Measurements from ENCODE around the gene CIAO3. TPM values are rescaled to one million over a fixed set of nuclear protein-coding genes. Genes with fewer than 3 reads are reported as not detected.

CIAO3 gene
- total RNA-seq, 1 experiment from 2014 or later: 32.8 TPM

GRCh38 chr16:760065-760464, 19.3 kb upstream of the CIAO3 start:
- no peaks in the 10 kb centered on the region for H3K9me2 ChIP-seq (ENCODE audit: insufficient read depth)
- H3K4me1 ChIP-seq (ENCODE audit: control insufficient read depth in 1 of 2, insufficient read depth in 2 of 2, low read length in 2 of 2): peaks cover 34 to 47% of the 10 kb centered on the region in 2 experiments
- CTCF ChIA-PET: interaction anchor here (1.0 to 2.9 kb wide), 4 partner anchors 11 to 40 kb away, joined by 3 to 11 read pairs (median 7); partner anchors contain the start of gene ANTKMT
- H4K20me1 ChIP-seq (ENCODE audit: insufficient read depth): no peaks in the 10 kb centered on the region
- no peaks in the 10 kb centered on the region; a peak in 2 of 4 replicates for H3K36me3 ChIP-seq (ENCODE audit: control insufficient read depth in 1 of 2, insufficient read depth in 2 of 2, low read length in 2 of 2)
- H3K9ac ChIP-seq (ENCODE audit: low read length): peak overlapping the region; percentile 95
- no peak for DNase-seq (ENCODE audit: low read depth, low spot score)
- peak overlapping the region; percentile 99 for H3K4me2 ChIP-seq (ENCODE audit: low read length)
- no peak overlapping the region for H2AFZ ChIP-seq (ENCODE audit: low read depth, low read length, poor library complexity, severe bottlenecking)
- intact Hi-C loops (cut with micrococcal nuclease): no loop called here
- H3K27me3 ChIP-seq (ENCODE audit: insufficient read depth, low read length): no peaks in the 10 kb centered on the region
- peaks cover 26% of the 10 kb centered on the region for H3K79me2 ChIP-seq (ENCODE audit: insufficient read depth, low read length)
- RAD21 ChIA-PET (ENCODE audit: low non-redundant PET in 1 of 2, low total read pairs in 2 of 2, uncharacterized antibody in 2 of 2, unreplicated experiment in 2 of 2): interaction anchor here (1.2 kb wide), 2 partner anchors 11 to 19 kb away, joined by 4 to 5 read pairs; partner anchors contain the start of gene CIAO3 (in 1 of the 2)
- POLR2A ChIA-PET: interaction anchor here (1.2 to 1.8 kb wide), 2 partner anchors 33 to 43 kb away, joined by 3 to 12 read pairs; partner anchors contain the start of genes CCDC78 and HAGHL
- H3K4me3 ChIP-seq (replicated peaks in 1 of 2; ENCODE audit: low read depth in 1 of 2, low read length in 2 of 2): peak overlapping the region; percentile 78 to 95; a peak in 3 of 4 replicates
- no TSS peak for BruUV-seq (replicated peaks)
- H3K27ac ChIP-seq (ENCODE audit: low read depth, low read length): peak overlapping the region; percentile 97
- ATAC-seq: no peak
- H3K9me3 ChIP-seq (ENCODE audit: control insufficient read depth in 1 of 2, insufficient read depth in 1 of 2, low read depth in 1 of 2, low read length in 2 of 2): peaks cover 0 to 7% of the 10 kb centered on the region in 2 experiments; a peak in 1 of 4 replicates
- TF ChIP-seq YY1 (IDR thresholded peaks at IDR 0.05; ENCODE audit: extremely low read depth, insufficient replicate concordance, low read depth, low read length): no peak
- no peak for TF ChIP-seq ZNF274 (IDR thresholded peaks at IDR 0.05; ENCODE audit: low read depth, low read length)
- no peak for TF ChIP-seq ZFX (IDR thresholded peaks at IDR 0.05)
- no peak for TF ChIP-seq POLR2A (IDR thresholded peaks at IDR 0.05; ENCODE audit: borderline replicate concordance, extremely low read depth, insufficient read depth, insufficient read length)
- TF ChIP-seq POLR2AphosphoS5 (IDR thresholded peaks at IDR 0.05; ENCODE audit: low read depth, low read length): no peak
- TF ChIP-seq JUND (IDR thresholded peaks at IDR 0.05): no peak
- no peak for TF ChIP-seq REST (IDR thresholded peaks at IDR 0.05; ENCODE audit: low read depth)
- TF ChIP-seq CBX3 (IDR thresholded peaks at IDR 0.05; ENCODE audit: low read depth): no peak
- no peak for TF ChIP-seq ELF1 (IDR thresholded peaks at IDR 0.05; ENCODE audit: borderline replicate concordance, low read depth)
- TF ChIP-seq EZH2 (IDR thresholded peaks at IDR 0.05): no peak
- TF ChIP-seq CEBPB (IDR thresholded peaks at IDR 0.05; ENCODE audit: low read depth): no peak
- TF ChIP-seq SIN3A (IDR thresholded peaks at IDR 0.05; ENCODE audit: low read depth): no peak
- TF ChIP-seq ATF3 (IDR thresholded peaks at IDR 0.05): no peak
- no peak for TF ChIP-seq SRF (IDR thresholded peaks at IDR 0.05; ENCODE audit: low read depth)
- TF ChIP-seq EGR1 (IDR thresholded peaks at IDR 0.05; ENCODE audit: low read depth): no peak
- TF ChIP-seq TCF7L2 (IDR thresholded peaks at IDR 0.05; ENCODE audit: borderline replicate concordance, extremely low read depth, insufficient read depth, insufficient read length): no peak
- TF ChIP-seq SP1 (IDR thresholded peaks at IDR 0.05; ENCODE audit: low read depth): no peak
- TF ChIP-seq CTCF (IDR thresholded peaks at IDR 0.05 in 2 of 3, conservative IDR thresholded peaks at IDR 0.05 in 1 of 3; ENCODE audit: borderline replicate concordance in 1 of 3, insufficient read depth in 1 of 3, low read depth in 2 of 3, low read length in 2 of 3): no peak
- TF ChIP-seq RAD21 (IDR thresholded peaks at IDR 0.05; ENCODE audit: low read depth): no peak
- no peak for TF ChIP-seq MAX (IDR thresholded peaks at IDR 0.05)
